Stimulated activated naive CD8-positive, alpha-beta T cell treated with anti-CD3 and anti-CD28 coated beads, Interleukin-15, Interleukin-2, amounts not matched to agents 100 U/mL and 50 U/mL, for 24 hours (primary cell): ENCODE results near the gene FBXO3.
"Not testable (repeated sequence)": the region's sequence is repeated elsewhere in the genome, so short reads cannot be mapped to it uniquely, and the experiment has no call there.

Experiments used
- ATAC-seq: fragments of 150-1000 bp; cut with Tn5 transposase; one replicate; pipeline ENCODE4 v1.10.0; 2021
- DNase-seq: peaks from one replicate; pipeline ENCODE4 v3.0.0; 2021

FBXO3 gene

DNA sequence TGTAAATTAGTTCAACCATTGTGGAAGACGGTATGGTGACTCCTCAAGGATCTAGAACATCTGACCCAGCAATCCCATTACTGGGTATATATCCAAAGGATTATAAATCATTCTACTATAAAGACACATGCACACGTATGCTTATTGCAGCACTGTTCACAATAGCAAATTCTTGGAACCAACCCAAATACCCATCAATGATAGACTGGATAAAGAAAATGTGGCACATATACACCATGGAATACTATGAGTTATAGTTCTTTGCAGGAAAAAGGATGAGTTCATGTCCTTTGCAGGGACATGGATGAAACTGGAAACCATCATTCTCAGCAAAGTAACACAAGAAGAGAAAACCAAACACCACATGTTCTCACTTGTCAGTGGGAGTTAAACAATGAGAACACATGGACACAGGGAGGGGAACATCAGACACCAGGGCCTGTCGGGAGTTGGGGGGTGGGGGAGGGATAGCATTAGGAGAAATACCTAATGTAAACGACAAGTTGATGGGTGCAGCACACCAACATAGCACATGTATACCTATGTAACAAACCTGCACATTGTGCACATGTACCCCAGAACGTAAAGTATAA, 45.2 kb downstream of the FBXO3 start:
- DNase-seq, ATAC-seq: not testable (repeated sequence)

DNA sequence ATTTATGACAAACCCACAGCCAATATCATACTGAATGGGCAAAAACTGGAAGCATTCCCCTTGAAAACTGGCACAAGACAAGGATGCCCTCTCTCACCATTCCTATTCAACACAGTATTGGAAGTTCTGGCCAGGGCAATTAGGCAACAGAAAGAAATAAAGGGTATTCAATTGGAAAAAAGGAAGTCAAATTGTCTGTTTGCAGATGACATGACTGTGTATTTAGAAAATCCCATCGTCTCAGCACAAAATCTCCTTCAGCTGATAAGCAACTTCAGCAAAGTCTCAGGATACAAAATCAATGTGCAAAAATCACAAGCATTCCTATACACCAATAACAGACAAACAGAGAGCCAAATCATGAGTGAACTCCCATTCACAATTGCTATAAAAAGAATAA, 46.8 kb downstream of the FBXO3 start:
- not testable (repeated sequence) for ATAC-seq, DNase-seq

DNA sequence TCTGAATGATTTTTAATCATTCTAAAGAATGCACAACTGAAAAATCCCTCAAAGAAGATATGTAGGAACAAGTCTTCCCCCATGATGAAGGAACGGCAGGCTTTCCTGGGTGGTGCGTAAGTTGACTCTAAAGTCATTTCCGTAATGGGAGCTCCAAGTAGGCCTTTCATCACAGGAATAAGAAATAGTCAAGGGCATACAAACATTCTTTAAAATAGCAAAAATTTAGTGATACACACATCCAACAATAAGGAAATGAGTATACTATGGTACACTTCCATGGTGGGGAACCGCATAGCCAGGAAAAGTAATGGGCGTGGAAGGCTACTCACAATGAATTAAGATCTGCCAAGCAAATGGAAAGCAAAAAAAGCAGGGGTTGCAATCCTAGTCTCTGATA, 48.8 kb downstream of the FBXO3 start:
- ATAC-seq (no peak), DNase-seq (no peak)

DNA sequence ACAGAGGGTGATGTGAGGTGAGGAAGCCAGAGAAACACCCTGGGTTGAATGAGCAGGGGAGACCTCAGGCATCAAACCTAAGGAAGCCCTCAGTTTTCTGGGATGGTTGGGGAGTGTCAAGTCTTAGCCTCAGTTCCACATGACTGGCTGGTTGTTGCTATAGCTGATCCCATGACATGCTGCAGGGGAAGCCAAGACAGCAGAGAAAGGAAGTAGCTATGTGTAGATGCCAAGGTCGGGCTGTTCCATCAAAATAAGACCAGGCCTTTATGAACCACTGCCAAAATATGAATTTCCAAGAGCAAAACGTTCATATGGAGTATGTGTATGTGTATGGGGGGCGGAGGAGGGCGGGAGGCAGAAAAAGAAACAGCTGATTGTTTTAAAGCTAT, 49.7 kb downstream of the FBXO3 start:
- ATAC-seq (no peak), DNase-seq (no peak)

DNA sequence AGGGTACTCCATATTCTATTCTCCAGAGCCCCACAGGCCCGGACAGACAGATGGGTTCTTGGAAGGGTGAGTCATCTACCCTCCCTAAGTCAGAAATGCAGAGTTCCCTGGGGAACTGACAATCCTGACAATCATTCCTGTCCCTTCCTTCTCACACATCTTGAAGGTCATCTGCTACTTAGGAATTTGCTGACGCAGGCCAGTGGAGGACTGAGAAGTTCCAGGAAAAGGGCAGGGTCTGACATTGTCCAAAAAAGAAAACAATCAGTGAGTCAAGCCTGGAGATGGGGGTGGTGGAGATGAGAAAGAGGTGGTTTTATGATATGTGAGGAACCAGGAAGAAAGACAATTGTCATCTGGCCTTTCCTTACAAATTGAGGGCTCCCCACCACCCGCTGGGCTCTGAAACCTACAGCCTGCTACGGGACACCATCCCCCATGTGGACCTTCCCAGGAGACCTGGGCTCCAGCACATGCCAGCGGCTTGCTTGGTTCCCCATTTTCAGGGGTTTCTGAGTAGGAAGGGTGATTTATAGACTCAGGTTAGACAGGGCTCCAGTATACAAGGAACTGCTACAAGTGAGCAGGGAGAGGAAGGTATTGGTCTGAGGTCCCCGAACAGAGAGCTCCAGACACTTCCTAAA, 51.0 kb downstream of the FBXO3 start:
- DNase-seq, result no peak
- peak; percentile 5 for ATAC-seq

DNA sequence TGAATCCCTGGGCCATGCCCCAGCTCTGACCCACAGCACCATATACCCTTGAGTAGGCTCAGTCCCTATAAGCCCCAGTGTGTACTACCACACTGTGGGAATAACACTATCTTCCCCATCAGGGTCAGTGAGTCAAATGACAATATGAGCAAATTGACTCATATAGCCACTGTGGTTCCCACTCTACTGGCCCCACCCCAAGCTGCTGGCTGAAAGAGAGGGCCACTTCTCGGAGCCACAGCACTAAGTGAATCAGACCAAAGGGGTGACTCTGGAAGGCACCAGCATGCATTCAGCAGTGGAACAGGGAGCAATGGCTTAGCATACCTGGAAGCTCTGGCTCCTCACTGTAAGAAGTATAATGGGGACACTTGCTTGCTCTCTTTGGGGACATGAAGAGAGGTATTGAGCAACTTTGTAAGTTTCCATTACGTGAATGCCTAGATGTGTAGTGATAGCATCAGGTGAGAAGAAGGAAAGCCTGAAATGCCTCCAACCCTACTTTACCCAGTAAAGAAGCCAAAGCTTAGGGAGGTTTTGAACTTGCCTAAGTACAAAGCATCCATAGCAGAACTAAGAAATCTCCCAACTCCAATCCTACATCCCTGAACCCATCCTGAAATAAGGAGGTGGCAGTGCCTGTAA, 51.6 kb downstream of the FBXO3 start:
- ATAC-seq (peak; percentile 96), DNase-seq (peak; percentile 67)

DNA sequence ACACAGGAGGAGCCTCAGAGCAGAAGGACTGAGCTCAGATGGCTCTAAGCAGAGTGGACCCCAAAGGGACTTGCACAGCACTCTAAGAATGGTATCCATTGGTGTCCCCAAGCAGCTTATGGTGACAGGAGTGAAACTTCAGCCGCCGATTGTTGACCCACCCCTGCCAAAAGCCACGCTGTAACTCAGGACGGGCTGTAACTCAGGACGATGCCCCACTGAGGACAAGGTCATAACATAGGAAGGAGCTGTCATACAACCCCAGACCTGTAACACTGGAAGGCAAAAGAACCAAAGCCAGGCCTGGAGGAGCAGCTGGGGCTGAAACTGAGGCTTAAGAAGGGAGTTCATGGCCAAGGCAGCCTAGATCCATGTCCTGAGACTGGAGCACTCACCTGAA, 52.3 kb downstream of the FBXO3 start:
- ATAC-seq (no peak), DNase-seq (no peak)

DNA sequence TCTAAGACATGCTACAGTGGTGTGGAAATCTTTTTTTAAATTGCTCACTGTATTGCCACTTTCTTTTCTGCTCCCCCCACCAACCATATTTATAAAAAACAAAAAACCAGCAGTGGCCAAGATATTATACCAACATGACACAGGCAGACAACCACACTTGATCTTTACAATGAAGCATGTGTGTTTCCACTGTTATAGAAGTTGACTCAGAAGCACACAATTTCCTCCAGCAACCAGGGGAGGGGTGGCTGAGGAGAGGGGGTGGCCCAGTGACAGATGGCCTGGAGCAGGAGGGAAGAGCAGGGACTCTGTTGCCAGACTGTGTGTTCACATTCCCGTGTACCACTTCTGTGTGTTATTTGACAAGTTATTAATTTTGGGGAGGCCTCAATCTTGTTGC, 52.9 kb downstream of the FBXO3 start:
- ATAC-seq (peak; percentile 47), DNase-seq (peak; percentile 27)

DNA sequence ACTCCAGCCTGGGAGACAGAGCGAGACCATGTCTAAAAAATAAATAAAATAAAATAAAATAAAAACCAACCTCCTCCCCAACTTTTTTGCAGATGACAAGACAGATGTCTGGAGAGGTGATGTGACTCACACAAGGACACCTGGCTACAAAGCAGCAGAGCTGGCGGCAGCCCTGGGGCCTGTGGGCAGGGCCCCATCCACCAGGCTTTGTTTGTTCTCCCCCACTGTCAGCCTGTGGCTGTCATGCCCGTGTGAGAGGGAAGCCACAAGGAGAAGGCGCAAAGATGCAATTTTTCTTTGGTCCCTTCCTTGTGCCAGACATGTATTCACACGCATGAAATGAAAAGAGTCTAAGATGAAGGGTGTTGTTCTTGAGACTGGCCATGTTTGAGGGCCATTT, 54.7 kb downstream of the FBXO3 start:
- no peak for ATAC-seq
- DNase-seq, result no peak

DNA sequence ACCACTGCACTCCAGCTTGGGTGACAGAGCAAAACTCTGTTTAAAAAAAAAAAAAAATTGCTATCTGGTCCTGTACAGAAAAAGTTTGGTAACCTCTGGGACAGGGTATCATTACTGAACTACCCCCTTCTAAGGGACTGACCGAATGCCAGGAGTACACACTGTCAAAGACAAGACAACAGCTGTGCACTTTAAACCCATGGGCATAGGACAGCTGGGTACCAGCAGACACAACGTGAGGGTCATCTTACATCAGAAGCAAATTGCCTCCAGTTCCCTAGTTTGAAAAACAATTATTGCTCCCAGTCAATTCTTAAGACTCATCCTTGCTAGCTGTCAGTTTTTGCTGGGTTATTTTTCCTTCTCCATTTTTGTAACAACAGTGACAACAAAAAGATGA, 55.9 kb downstream of the FBXO3 start:
- ATAC-seq (no peak), DNase-seq (no peak)

DNA sequence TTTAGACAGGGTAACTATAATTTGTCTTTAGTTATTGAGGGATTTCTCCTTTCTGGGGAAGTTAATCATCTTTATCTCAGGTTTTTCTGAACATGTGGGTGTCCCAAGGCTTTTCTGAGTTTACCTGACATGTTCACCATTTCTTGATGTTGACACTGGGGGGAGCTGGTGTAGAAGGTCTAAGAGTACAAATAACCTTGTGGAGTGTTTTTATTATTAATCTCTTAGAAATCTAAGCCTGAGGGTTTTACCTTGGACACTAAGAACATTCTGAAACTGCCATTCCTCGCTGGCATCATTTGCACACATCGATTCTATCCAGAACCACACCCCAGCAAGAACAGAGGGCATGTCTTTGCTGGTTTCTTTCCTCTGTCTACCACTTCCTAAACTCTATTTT, 58.1 kb downstream of the FBXO3 start:
- no peak for DNase-seq

DNA sequence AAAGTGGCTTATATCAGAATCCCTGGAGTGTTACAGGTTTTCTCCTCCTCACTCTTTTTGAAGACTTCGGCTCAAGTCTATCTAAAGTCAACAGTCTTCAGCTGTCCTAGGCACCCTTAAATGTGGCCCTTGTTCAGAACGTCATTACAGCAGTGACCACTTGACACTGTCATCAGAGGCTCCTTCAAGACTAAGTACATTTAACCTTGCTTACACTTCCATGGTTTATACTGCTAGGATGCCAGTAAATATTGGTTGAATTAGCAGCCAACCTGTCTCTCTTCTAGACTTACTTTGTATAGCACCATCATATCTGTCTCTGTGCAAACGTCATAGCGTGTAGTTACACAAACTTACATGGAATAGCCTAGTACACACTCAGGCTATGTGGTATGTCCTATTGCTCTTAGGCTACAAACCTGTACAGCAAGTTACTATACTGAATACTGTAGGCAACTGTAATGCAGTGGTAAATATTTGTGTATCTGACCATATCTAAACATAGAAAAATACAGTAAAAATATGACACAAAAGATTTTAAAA, 60.4 kb downstream of the FBXO3 start:
- ATAC-seq (no peak), DNase-seq (no peak)

More for the DNA sequence above, 58.1 kb downstream of the FBXO3 start:
- no peak for ATAC-seq

DNA sequence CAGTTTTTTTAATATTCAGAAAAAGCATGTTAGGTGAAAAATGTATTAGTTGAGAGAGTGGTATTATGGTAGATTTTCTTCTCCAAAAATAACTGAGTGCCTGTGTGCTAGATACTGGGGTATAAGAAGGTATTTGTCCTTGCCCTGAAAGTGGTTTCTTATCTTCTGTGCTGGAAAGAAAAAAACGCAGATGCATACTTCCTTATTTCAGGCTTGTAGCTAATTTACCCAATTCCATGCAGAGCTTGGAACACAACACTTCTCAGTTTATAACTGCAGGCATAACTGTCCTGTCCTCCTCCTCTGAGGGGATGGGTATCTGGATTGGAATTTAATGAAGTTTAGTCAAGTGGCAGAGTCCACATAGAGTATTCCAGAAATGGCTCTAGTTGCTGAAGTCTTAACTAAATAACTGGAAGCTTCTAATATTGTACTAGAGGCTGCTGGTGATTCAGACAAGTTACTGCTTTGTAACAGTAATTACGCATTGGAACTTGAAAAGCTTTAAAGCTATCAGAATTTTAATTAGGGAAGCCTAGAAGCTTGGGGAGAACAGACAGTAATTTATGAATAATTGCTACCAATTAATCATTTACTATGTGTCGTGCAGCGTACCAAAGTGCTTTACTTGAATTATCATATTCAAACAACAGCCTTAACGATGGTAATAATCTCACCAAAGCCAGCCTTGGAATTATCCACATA, 61.0 kb downstream of the FBXO3 start:
- ATAC-seq (no peak), DNase-seq (no peak)

DNA sequence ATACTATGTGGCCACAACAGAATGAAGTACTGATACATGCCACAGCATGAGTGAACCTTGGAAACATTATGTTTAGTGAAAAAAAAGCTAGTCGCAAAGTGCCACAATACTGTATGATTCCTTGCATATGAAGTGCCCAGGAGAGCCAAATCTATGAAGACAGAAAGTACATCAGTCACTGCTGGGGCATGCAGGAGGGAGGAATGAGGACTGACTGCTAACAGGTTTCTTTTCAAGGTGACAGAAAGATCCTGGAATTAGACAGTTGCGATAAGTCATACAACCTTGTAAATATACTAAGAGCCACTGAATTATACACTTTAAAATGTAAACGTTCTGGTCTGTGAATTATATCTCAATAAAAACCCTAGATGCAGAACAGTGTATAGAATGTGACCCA, 61.9 kb downstream of the FBXO3 start:
- ATAC-seq (no peak), DNase-seq (no peak)

DNA sequence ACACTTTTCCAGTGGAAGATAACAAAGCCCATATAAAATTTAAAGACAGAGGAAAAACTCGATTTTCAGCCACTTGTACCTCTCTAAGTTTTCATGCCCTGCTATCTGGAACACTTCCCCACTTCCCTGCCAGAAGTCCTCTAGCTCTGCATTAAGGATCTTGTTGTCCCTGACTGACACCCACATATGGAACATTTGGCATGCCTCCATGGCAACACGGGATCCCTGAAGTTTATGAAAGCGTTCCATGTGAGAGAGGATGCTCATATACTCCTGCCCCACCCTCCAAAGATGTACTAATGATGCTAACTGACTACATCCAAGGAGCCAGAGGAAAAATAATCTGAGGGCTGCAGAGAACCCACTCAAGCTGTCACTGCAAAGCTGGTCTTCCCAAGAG, 64.9 kb downstream of the FBXO3 start:
- no peak for DNase-seq
- ATAC-seq, result no peak

DNA sequence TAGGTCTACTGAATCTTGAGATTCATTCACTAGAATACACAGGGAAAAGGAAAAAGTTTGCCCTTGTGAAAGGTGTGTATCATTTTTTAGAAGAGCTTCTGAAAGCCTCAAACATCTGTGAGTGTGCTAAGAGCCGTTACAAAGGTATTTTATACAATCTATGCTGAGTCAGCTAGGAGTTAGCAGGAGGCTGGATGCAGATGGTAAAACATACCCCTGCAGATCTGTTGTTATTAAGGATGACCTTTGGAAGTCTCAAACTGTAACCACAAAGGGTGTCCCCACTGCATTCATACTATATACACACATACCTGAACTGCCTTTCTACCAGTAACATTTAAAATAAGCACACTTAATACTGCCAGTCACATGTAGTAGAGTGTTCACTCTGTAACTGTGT, 65.3 kb downstream of the FBXO3 start:
- DNase-seq (no peak), ATAC-seq (no peak)

DNA sequence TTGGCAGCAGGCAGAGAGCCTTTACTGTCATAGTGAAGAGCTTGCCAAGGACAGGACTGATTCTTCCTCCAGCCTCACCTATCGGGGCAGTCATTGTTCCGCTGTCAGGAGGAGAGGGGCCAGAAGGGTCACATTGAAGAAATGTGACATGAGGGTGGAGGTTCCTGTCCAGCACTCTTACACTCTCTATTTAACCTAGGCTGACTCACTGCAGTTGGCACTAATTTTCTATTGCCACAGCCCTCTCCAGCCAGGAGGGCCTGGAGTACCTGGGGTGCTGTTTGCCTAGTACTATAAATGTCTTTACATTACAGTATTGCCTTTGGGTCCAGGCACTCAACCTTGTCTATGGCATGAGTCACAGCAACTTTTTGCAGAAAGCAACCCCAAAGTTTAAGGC, 66.5 kb downstream of the FBXO3 start:
- ATAC-seq, DNase-seq: not testable (repeated sequence)

DNA sequence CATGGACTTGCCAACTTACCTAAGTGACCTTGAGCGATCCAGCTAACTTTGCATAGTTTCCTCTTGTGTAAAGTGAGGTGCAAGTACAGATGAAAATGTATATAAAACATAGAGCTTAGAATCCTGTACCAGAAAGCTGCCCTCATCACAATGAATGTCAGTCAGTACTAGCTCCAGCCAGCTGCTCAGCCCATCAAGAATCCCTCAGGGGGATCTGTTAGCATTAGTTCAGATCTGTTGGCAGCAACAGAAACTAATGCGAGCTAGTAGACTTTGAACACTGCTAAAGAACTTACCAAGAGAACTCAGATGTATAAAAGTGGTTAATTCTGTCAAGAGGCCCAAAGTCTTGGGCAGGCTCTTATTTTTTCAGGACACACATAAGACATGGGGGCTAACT, 67.4 kb downstream of the FBXO3 start:
- ATAC-seq (no peak), DNase-seq (no peak)

DNA sequence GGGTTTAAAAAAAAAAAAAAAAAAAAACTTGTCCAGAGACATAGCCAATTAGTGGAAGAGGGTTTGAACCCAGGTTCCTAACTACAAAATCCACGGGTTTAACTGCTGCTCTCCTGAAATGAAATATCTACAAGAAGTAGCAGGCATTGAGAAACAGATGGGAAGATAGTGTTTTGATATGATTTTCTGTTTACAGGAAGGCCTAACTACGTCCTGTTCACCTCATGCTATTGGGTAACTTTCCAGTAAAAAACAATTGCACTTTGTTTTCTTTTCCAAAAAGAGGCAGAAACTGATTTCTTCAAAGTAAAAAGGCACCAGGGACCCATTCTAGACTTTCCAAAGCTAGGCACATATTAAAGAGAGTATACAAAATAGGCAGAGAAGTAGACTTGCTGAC, 67.8 kb downstream of the FBXO3 start:
- no peak for ATAC-seq

DNA sequence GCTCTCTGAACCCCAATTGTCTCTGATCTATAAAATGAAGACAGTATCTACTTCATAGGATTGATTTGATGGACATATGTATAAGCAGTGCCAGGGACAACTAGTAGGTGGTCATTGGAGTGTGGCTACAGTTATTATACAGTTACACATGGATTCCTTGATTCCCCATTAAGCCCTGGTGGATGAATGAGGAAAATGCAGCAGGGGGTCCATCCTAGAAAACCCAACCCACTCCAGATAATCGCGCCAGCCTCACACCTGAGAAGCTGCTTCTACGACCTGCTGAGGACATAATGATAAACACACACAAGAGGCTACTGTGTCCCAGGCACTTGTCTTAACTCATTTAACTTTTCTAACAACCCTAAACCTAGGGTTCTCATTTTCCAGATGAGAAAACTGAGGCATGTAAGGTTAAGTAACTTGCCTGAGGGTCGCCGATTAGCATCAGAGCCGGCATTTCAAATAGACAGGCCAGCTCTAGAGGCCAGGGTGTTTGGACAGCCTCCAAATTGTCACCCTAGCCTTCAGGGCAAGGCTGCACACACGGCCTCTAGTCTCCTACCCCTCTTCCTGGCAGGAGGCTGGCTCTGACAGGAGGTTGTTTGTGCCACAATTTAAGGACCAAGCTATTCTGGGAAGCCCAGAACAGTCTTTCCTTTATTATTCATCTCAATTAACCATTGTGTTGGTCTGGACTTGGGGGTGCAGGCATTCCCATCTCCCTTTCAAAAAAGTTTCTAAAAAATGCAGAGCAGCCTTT, 69.9 kb downstream of the FBXO3 start:
- no peak for DNase-seq
- ATAC-seq, result no peak

More for the DNA sequence above, 67.8 kb downstream of the FBXO3 start:
- no peak for DNase-seq

DNA sequence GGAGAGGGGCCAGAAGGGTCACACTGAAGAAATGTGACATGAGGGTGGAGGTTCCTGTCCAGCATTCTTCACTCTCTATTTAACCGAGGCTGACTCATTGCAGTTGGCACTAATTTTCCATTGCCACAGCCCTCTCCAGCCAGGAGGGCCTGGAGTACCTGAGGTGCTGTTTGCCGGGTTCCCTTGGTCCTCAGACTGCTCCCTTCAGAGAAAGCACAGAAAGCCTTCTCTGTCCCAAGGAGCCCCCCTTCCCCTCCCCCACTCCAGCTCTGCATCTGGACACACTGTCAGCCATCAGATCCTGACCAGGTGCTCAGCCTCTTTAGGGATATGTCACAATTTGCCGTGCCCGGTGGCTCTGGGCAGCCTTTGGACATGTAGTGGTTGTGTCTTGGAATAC, 70.5 kb downstream of the FBXO3 start:
- no peak for DNase-seq
- ATAC-seq, result no peak

DNA sequence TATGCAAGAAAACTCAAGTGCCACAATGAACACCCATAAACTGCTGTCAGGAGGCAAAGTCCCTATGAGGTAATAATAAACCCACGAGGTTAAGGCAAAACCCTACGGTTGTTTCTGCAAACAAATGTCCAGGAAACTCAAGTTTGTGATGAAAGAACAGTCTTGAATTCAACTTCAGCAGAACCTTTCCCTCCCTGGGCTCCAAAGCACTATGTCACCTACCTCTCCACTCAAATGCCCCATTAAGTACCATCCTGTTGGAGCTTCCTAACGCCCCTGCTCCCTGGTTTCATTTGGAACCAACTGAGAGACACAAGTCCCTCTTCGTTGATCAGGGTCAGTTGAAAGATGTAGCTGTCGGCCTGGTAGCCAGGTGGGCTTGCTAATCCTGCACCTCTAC, 71.1 kb downstream of the FBXO3 start:
- DNase-seq, result no peak
- no peak for ATAC-seq
